K562 (cell line): Measurements from ENCODE around the gene ACKR3.

Experiments used
- CREB1 ChIP-seq, 2 experiments: sonication (generic) in 1 of 2; formaldehyde crosslinking in 1 of 2; IDR thresholded peaks; 2 replicates each; pipeline versions ENCODE4 v1.6.1 to v1.8.0; 2012 to 2022; ENCODE audit warnings: inconsistent platforms in 1 of 2, mild to moderate bottlenecking in 1 of 2, missing genetic modification reagents in 1 of 2, moderate library complexity in 1 of 2
- DNMT1 ChIP-seq: fragments of 450-650 bp; IDR thresholded peaks from 2 replicates; pipeline ENCODE4 v1.6.1; 2016; ENCODE audit warnings: antibody characterized with exemption, mild to moderate bottlenecking
- EP300 ChIP-seq: IDR thresholded peaks from 2 replicates; pipeline ENCODE4 v1.6.1; 2012; ENCODE audit warnings: low read length, improper control_type of control experiment
- FOS ChIP-seq: IDR thresholded peaks from 3 replicates; pipeline ENCODE4 v1.6.1; 2011; ENCODE audit not compliant: insufficient read length; ENCODE audit errors: extremely low read depth
- GTF2E2 ChIP-seq: fragments of 200-800 bp; sonication (Bioruptor generic); IDR thresholded peaks from 2 replicates; pipeline ENCODE4 v1.6.1; 2016; ENCODE audit warnings: missing genetic modification characterization, missing compliant biosample characterization
- RAD21 ChIP-seq, 2 experiments: fragments of 250-450 bp in 1 of 2; fragments of 450-650 bp in 1 of 2; sonication (Bioruptor Pico) in 1 of 2; formaldehyde crosslinking in 1 of 2; IDR thresholded peaks in 1 of 2; conservative IDR thresholded peaks in 1 of 2; 2 replicates each; pipeline versions ENCODE4 v1.4.0 to v1.8.0; 2020 to 2022; ENCODE audit warnings: mild to moderate bottlenecking in 2 of 2, moderate library complexity in 1 of 2
- TCF7 ChIP-seq: sonication (generic); IDR thresholded peaks from 2 replicates; pipeline ENCODE4 v1.6.1; 2016; ENCODE audit warnings: antibody characterized with exemption, borderline replicate concordance
- ZBED1 ChIP-seq: IDR thresholded peaks from 2 replicates; pipeline ENCODE4 v1.6.1; 2014
- TF ChIP-seq, protein P1 (sequence below): sonication (generic); formaldehyde crosslinking; IDR thresholded peaks from 2 replicates; pipeline ENCODE4 v1.8.0; 2022; ENCODE audit warnings: missing genetic modification reagents, mild to moderate bottlenecking, borderline replicate concordance
- TF ChIP-seq, protein P2 (sequence below): sonication (generic); formaldehyde crosslinking; IDR thresholded peaks from 2 replicates; pipeline ENCODE4 v1.8.0; 2022; ENCODE audit warnings: mild to moderate bottlenecking, missing genetic modification reagents

DNA sequence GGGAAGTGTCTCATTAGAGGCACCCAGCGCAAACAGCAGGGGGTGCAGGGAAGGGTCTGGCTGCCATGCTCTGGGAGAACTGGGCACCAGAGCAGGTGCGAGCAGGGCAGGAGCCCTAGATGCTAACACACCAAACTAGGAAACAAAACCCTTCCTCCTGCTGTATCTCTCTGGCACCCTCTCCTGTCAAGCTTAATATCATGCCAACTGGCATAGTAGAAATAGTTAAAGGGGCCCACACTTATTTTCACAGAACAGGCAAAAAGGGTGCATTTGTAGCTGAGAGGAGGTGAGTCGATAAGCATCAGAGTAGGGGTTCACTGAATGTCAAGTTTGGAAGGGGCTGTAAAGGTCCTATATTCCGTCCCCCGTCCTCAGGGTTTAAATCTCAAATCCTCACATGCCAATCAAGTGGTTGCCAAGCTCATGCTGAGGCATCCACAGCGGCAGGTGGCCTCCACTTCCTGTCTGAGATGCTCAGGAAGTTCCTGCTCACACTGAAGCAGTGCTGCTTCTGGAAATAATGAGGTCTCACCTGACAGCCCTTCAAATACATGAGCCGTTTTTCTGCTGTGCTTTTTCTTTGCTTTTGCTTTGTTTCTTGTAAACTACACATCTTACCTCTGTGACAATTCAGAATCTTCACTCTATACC is 14.9 kb upstream of the ACKR3 start:
- no peak for TF ChIP-seq GTF2E2 (tag)
- TF ChIP-seq FOS, result no peak
- no peak for TF ChIP-seq DNMT1
- TF ChIP-seq EP300, result no peak
- no peak for TF ChIP-seq RAD21 (CRISPR knock-in tag; conservative IDR thresholded peaks at IDR 0.05 in 1 of 2, IDR thresholded peaks at IDR 0.05 in 1 of 2)
- TF ChIP-seq, protein P1, sequence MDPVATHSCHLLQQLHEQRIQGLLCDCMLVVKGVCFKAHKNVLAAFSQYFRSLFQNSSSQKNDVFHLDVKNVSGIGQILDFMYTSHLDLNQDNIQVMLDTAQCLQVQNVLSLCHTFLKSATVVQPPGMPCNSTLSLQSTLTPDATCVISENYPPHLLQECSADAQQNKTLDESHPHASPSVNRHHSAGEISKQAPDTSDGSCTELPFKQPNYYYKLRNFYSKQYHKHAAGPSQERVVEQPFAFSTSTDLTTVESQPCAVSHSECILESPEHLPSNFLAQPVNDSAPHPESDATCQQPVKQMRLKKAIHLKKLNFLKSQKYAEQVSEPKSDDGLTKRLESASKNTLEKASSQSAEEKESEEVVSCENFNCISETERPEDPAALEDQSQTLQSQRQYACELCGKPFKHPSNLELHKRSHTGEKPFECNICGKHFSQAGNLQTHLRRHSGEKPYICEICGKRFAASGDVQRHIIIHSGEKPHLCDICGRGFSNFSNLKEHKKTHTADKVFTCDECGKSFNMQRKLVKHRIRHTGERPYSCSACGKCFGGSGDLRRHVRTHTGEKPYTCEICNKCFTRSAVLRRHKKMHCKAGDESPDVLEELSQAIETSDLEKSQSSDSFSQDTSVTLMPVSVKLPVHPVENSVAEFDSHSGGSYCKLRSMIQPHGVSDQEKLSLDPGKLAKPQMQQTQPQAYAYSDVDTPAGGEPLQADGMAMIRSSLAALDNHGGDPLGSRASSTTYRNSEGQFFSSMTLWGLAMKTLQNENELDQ (CRISPR knock-in tag), result no peak
- TF ChIP-seq CREB1 (IDR thresholded peaks at IDR 0.05), result no peak
- TF ChIP-seq CREB1 (CRISPR knock-in tag; IDR thresholded peaks at IDR 0.05), result no peak
- TF ChIP-seq TCF7, result no peak
- TF ChIP-seq, protein P2, sequence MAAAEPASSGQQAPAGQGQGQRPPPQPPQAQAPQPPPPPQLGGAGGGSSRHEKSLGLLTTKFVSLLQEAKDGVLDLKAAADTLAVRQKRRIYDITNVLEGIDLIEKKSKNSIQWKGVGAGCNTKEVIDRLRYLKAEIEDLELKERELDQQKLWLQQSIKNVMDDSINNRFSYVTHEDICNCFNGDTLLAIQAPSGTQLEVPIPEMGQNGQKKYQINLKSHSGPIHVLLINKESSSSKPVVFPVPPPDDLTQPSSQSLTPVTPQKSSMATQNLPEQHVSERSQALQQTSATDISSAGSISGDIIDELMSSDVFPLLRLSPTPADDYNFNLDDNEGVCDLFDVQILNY, result no peak
- TF ChIP-seq ZBED1, result no peak
